AG04450 (cell line): ENCODE results near the gene FECH. TPM values are rescaled to one million over a fixed set of nuclear protein-coding genes. Genes with fewer than 3 reads are reported as not detected.

Experiments
- CTCF ChIA-PET: fragments of 300-600, 350-600 bp; formaldehyde crosslinking; extraction: SDS; loops from one replicate; lab custom pipeline; 2022; ENCODE audit warnings: antibody characterized with exemption, inconsistent platforms; lab: Charles Lee
- POLR2A ChIA-PET: fragments of 350-600 bp; formaldehyde crosslinking; extraction: SDS; loops from one replicate; lab custom pipeline; 2021; ENCODE audit warnings: antibody characterized with exemption, inconsistent platforms; lab: Yijun Ruan, JAX
- DNase-seq: peaks from one replicate; pipeline ENCODE4 v3.0.0-alpha.2; 2011; ENCODE audit warnings: low read depth, low spot score
- H3K27ac ChIP-seq: one replicate; pipeline ENCODE4 v1.5.1; 2012; ENCODE audit warnings: low read depth, low read length, control low read depth
- H3K27me3 ChIP-seq: one replicate; pipeline ENCODE4 v1.6.0; 2012; ENCODE audit warnings: low read length; ENCODE audit not compliant: control insufficient read depth, insufficient read depth
- H3K4me3 ChIP-seq: 2 replicates; pipeline ENCODE4 v1.5.1; 2011; ENCODE audit warnings: mild to moderate bottlenecking, low read depth, low read length, control low read depth
- H3K9me3 ChIP-seq: 2 replicates; pipeline ENCODE4 v1.5.1; 2012; ENCODE audit warnings: low read length; ENCODE audit not compliant: control insufficient read depth, insufficient read depth
- CTCF ChIP-seq: IDR thresholded peaks from 2 replicates; pipeline ENCODE4 v1.5.1; 2011; ENCODE audit warnings: low read depth, low read length, control low read depth, inconsistent platforms
- polyA plus RNA-seq: library from polyadenylated mRNA; depleted of rRNA; stranded (reverse); fragments of >200 nt; gene quantifications from 2 replicates; pipeline ENCODE4 v1.2.3, GENCODE V29; 2011

FECH gene
- polyA plus RNA-seq, 1 experiment, result 65.3 TPM

GRCh38 chr18:57559314-57559713 lies 27.2 kb downstream of the FECH start:
- no peak for TF ChIP-seq CTCF
- H3K9me3 ChIP-seq, result no peaks in the 10 kb centered on the region
- DNase-seq, result no peak
- CTCF ChIA-PET, result interaction anchor here (1.1 to 6.2 kb wide), 4 partner anchors 12 to 857 kb away, joined by 3 to 54 read pairs (median 4); no protein-coding TSS in a partner anchor
- H3K27me3 ChIP-seq, result no peaks in the 10 kb centered on the region
- no peak overlapping the region for H3K4me3 ChIP-seq
- POLR2A ChIA-PET, result no interaction called here
- no peak overlapping the region for H3K27ac ChIP-seq

- ChIA-PET POLR2A (no interaction called here), CTCF (interaction anchor here (1.2 kb wide), 1 partner anchor 15 kb away, joined by 3 read pairs; no protein-coding TSS in a partner anchor)
- H3K27ac ChIP-seq, result no peak overlapping the region
- TF ChIP-seq CTCF, result no peak
- DNase-seq, result no peak
- H3K9me3 ChIP-seq, result no peaks in the 10 kb centered on the region
- no peaks in the 10 kb centered on the region for H3K27me3 ChIP-seq
- no peak overlapping the region for H3K4me3 ChIP-seq
Measured at GRCh38 chr18:57555134-57555533, 31.4 kb downstream of the FECH start.

GRCh38 chr18:57550510-57550909 lies 36.0 kb downstream of the FECH start:
- no peak for DNase-seq
- CTCF ChIA-PET, result interaction anchor here (4.1 kb wide), 1 partner anchor 11 kb away, joined by 33 read pairs; no protein-coding TSS in a partner anchor
- Histone ChIP-seq H3K9me3 (no peaks in the 10 kb centered on the region), H3K4me3 (no peak overlapping the region), H3K27me3 (no peaks in the 10 kb centered on the region), H3K27ac (no peak overlapping the region)
- POLR2A ChIA-PET, result no interaction called here
- TF ChIP-seq CTCF, result no peak

GRCh38 chr18:57547260-57547659 lies 39.2 kb downstream of the FECH start:
- no peak overlapping the region for H3K27ac ChIP-seq

More at GRCh38 chr18:57547260-57547659, 39.2 kb downstream of the FECH start:
- TF ChIP-seq CTCF, result no peak
- Histone ChIP-seq H3K4me3 (no peak overlapping the region), H3K27me3 (no peaks in the 10 kb centered on the region), H3K9me3 (no peaks in the 10 kb centered on the region; the same call in 1 of the 2 replicates)
- DNase-seq, result no peak
- ChIA-PET CTCF (no interaction called here), POLR2A (no interaction called here)
